Left ventricle myocardium inferior (tissue), 1 donor: ENCODE results near the gene PIM3. TPM values are rescaled to one million over a fixed set of nuclear protein-coding genes. Genes with fewer than 3 reads are reported as not detected.
A peak's percentile ranks its signal among the peaks of the same experiment; 100 is the strongest.

Experiments
- DNase-seq: peaks from one replicate; pipeline ENCODE4 v3.0.0-alpha.2; 2020
- H3K27ac ChIP-seq: fragments of 200-600 bp; replicated peaks from 2 replicates; pipeline ENCODE4 v1.8.0; 2021
- H3K27me3 ChIP-seq: fragments of 200-600 bp; 2 replicates; pipeline ENCODE4 v1.8.0; 2021; ENCODE audit warnings: low read depth
- H3K36me3 ChIP-seq: fragments of 200-600 bp; 2 replicates; pipeline ENCODE4 v1.8.0; 2021
- H3K4me1 ChIP-seq: fragments of 200-600 bp; 2 replicates; pipeline ENCODE4 v1.8.0; 2021
- H3K4me3 ChIP-seq: fragments of 200-600 bp; 2 replicates; pipeline ENCODE4 v1.8.0; 2021; ENCODE audit warnings: mild to moderate bottlenecking, moderate library complexity
- H3K9me3 ChIP-seq: fragments of 200-600 bp; replicated peaks from 2 replicates; pipeline ENCODE4 v1.8.0; 2021
- intact Hi-C: fragments of 100-400 bp; cut with micrococcal nuclease; formaldehyde crosslinking; loops from one replicate; pipeline ENCODE4 v1.11.0; 2022
- total RNA-seq: library from RNA; stranded (reverse); fragmentation: NEBNext Ultra II Directional; extraction: Animal tissue kit (Norgen Biotek cat#: 25700); gene quantifications from one replicate; pipeline ENCODE4 v1.2.1, GENCODE V29; 2021
- TF ChIP-seq, protein P1 (sequence below): fragments of 200-600 bp; IDR thresholded peaks from 2 replicates; pipeline ENCODE4 v1.8.0; 2021; ENCODE audit warnings: antibody characterized with exemption, mild to moderate bottlenecking, borderline replicate concordance
- donor health status: DM: no; HTN: yes; CAD: no; lungs with severe emphysema.

The PIM3 gene
- total RNA-seq, 1 donor from 2014 or later, result 57.1 TPM

DNA sequence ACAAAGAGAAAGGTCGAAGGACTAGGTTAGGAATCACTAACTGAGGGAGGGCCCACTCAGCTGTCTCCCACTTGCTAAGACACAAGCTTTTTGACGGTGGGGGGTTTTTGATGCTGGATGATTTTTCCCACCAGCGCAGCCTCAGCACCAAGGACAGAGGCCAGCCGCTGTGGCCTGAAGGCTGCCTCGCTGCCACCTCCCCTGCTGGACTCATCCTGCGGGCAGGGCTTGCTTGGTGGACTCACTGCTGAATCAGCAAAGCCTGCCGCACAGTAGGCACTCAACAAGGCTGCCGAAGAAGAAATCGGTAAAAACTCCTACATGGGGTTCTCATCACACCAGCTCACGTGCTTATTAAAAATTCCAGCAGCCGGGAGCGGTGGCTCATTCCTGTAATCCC, 45.0 kb upstream of the PIM3 start:
- DNase-seq, result no peak

GRCh38 chr22:49916831-49917230, 43.7 kb upstream of the PIM3 start:
- intact Hi-C loops, result no loop called here
- Histone ChIP-seq H3K4me1 (peaks cover 29% of the 10 kb centered on the region), H3K36me3 (peaks cover 42% of the 10 kb centered on the region), H3K27ac (no peak overlapping the region), H3K4me3 (peak overlapping the region; percentile 86), H3K9me3 (no peaks in the 10 kb centered on the region), H3K27me3 (no peaks in the 10 kb centered on the region)
- TF ChIP-seq, protein P1, sequence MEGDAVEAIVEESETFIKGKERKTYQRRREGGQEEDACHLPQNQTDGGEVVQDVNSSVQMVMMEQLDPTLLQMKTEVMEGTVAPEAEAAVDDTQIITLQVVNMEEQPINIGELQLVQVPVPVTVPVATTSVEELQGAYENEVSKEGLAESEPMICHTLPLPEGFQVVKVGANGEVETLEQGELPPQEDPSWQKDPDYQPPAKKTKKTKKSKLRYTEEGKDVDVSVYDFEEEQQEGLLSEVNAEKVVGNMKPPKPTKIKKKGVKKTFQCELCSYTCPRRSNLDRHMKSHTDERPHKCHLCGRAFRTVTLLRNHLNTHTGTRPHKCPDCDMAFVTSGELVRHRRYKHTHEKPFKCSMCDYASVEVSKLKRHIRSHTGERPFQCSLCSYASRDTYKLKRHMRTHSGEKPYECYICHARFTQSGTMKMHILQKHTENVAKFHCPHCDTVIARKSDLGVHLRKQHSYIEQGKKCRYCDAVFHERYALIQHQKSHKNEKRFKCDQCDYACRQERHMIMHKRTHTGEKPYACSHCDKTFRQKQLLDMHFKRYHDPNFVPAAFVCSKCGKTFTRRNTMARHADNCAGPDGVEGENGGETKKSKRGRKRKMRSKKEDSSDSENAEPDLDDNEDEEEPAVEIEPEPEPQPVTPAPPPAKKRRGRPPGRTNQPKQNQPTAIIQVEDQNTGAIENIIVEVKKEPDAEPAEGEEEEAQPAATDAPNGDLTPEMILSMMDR, result no peak
- DNase-seq, result no peak

More for the DNA sequence above, 45.0 kb upstream of the PIM3 start:
- Histone ChIP-seq H3K4me3 (no peak overlapping the region), H3K9me3 (no peaks in the 10 kb centered on the region), H3K4me1 (peaks cover 29% of the 10 kb centered on the region), H3K27ac (no peak overlapping the region), H3K27me3 (no peaks in the 10 kb centered on the region), H3K36me3 (peaks cover 39% of the 10 kb centered on the region)
- TF ChIP-seq, protein P1, result no peak
- intact Hi-C loops, result no loop called here

GRCh38 chr22:49917974-49918910, 42.3 kb upstream of the PIM3 start, which contains the start of the genes ALG12 and CRELD2:
TSS of gene ALG12 (minus strand) at chr22:49918438. CDS start at chr22:49913765, 4,673 bp downstream.
TSS of gene CRELD2 (plus strand) at chr22:49918634. CDS start at chr22:49918770, 136 bp downstream.
- peak within 1 kb of the TSS; percentile 86 for H3K4me3 ChIP-seq
- TF ChIP-seq, protein P1, result peak; percentile 18
- peaks cover 36% of the 10 kb centered on the region for H3K36me3 ChIP-seq
- H3K27me3 ChIP-seq, result no peaks in the 10 kb centered on the region
- intact Hi-C loops, result no loop called here
- DNase-seq, result peak; percentile 98
- H3K27ac ChIP-seq, result peak within 1 kb of the TSS; percentile 94
- peaks cover 29% of the 10 kb centered on the region for H3K4me1 ChIP-seq
- no peaks in the 10 kb centered on the region for H3K9me3 ChIP-seq

DNA sequence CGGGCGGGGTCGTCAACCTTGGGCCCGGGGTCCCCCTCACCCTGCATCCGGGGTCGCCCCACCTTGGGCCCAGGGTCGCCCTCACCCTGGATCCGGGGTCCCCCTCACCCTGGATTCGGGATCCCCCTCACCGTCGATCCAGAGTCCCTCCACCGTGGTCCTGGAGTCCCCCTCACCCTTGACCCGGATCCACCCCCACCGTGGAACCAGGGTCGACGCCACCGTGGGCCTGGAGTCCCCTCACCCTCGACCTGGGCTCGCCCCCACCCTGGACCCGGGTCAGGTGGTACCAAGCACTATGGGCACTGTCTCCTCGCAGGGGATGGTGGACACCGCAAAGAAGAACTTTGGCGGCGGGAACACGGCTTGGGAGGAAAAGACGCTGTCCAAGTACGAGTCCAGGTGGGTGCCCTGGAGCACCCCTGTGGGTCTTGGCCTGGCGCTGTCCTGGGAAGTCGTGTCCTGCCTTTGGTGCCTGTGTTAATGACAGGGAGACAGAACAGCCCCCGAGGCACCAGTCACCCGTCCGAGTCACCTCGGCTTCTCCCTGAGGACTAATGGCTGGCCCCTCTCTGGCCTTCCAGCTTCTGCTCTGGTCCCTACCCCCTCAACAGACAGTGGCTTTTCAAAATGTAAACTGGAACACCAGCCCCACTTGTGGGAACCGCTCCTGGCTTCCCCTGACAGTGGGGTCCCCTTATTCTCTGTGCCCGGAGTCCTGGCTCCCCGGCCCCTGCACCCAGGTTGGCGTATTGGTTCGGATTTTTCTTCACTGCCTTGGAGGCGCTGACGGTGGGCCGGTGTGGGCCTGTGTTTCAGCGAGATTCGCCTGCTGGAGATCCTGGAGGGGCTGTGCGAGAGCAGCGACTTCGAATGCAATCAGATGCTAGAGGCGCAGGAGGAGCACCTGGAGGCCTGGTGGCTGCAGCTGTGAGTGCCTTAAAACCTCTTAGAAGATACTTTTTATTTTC, 41.4 kb upstream of the PIM3 start:
- DNase-seq, result no peak
- Histone ChIP-seq H3K27ac (peak overlapping the region; percentile 94), H3K36me3 (peaks cover 36% of the 10 kb centered on the region), H3K4me1 (peaks cover 29% of the 10 kb centered on the region), H3K27me3 (no peaks in the 10 kb centered on the region), H3K9me3 (no peaks in the 10 kb centered on the region), H3K4me3 (peak overlapping the region; percentile 86)
- TF ChIP-seq, protein P1, result no peak
- intact Hi-C loops, result no loop called here

DNA sequence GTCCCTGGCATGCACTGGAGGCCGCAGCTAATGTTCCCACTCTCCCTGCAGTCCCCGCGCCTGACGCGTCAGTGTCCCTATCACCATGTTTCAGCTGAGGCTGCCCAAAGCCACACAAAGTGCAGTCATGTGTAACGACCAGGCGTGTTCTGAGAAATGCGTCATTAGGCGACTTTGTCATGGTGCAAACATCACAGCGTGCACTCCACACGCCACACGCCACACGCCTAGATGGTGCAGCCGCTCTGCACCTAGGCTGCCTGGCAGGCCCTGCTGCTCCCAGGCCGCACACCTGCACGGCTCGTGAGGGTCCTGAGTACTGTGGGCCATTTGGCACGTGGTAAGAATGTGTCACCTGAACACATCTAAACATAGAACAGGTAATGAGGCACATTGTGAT, 39.7 kb upstream of the PIM3 start:
- Histone ChIP-seq H3K9me3 (no peaks in the 10 kb centered on the region), H3K27me3 (no peaks in the 10 kb centered on the region), H3K4me1 (peaks cover 29% of the 10 kb centered on the region), H3K36me3 (peaks cover 46% of the 10 kb centered on the region), H3K4me3 (no peak overlapping the region), H3K27ac (no peak overlapping the region)
- TF ChIP-seq, protein P1, result no peak
- DNase-seq, result no peak
- intact Hi-C loops, result loop anchor here (10.0 kb wide), 2 partner anchors 74 to 114 kb away; no protein-coding TSS in a partner anchor
